HCT116 (cell line): ENCODE data around the gene CALD1.

ENCODE experiments used
- ATF3 ChIP-seq: IDR thresholded peaks from 2 replicates; pipeline ENCODE4 v1.6.1; 2012
- CBX3 ChIP-seq: IDR thresholded peaks from 2 replicates; pipeline ENCODE4 v1.6.1; 2012; ENCODE audit warnings: low read depth
- CEBPB ChIP-seq: IDR thresholded peaks from 2 replicates; pipeline ENCODE4 v1.6.1; 2012; ENCODE audit warnings: low read depth
- CTCF ChIP-seq, 3 experiments: fragments of 200-600 bp in 1 of 3; sonication (generic) in 1 of 3; IDR thresholded peaks in 2 of 3; conservative IDR thresholded peaks in 1 of 3; 2 replicates each; pipeline ENCODE4 v1.5.1; 2012 to 2017; ENCODE audit warnings: low read depth in 2 of 3, low read length in 2 of 3, antibody characterized with exemption in 1 of 3, borderline replicate concordance in 1 of 3, control low read depth in 1 of 3, mild to moderate bottlenecking in 1 of 3, mixed read lengths in 1 of 3, mixed run types in 1 of 3, moderate library complexity in 1 of 3; ENCODE audit not compliant: insufficient read depth in 1 of 3
- EGR1 ChIP-seq: IDR thresholded peaks from 2 replicates; pipeline ENCODE4 v1.6.1; 2012; ENCODE audit warnings: low read depth
- EZH2 ChIP-seq: fragments of 200-600 bp; sonication (generic); IDR thresholded peaks from 2 replicates; pipeline ENCODE4 v1.6.1; 2017; ENCODE audit warnings: antibody characterized with exemption, mixed run types
- EZH2phosphoT487 ChIP-seq: fragments of 200-600 bp; IDR thresholded peaks from 2 replicates; pipeline ENCODE4 v1.6.1; 2018; ENCODE audit warnings: antibody characterized with exemption, borderline replicate concordance
- POLR2A ChIP-seq: IDR thresholded peaks from 2 replicates; pipeline ENCODE4 v1.7.0; 2011; ENCODE audit warnings: borderline replicate concordance; ENCODE audit not compliant: insufficient read depth, insufficient read length; ENCODE audit errors: extremely low read depth
- POLR2AphosphoS5 ChIP-seq: IDR thresholded peaks from 2 replicates; pipeline ENCODE4 v1.6.1; 2011; ENCODE audit warnings: mild to moderate bottlenecking, low read depth, low read length, moderate library complexity
- REST ChIP-seq: IDR thresholded peaks from 2 replicates; pipeline ENCODE4 v1.6.1; 2012; ENCODE audit warnings: low read depth
- SIN3A ChIP-seq: IDR thresholded peaks from 2 replicates; pipeline ENCODE4 v1.6.1; 2012; ENCODE audit warnings: low read depth
- TCF7L2 ChIP-seq: IDR thresholded peaks from 2 replicates; pipeline ENCODE4 v1.7.0; 2011; ENCODE audit warnings: borderline replicate concordance, inconsistent platforms; ENCODE audit not compliant: insufficient read depth, insufficient read length; ENCODE audit errors: extremely low read depth
- ZFX ChIP-seq: fragments of 450-650 bp; IDR thresholded peaks from 2 replicates; pipeline ENCODE4 v1.6.1; 2017
- TF ChIP-seq, protein P1 (sequence below): IDR thresholded peaks from 2 replicates; pipeline ENCODE4 v1.6.1; 2012

- TF ChIP-seq CTCF (IDR thresholded peaks at IDR 0.05 in 2 of 3, conservative IDR thresholded peaks at IDR 0.05 in 1 of 3; ENCODE audit: borderline replicate concordance in 1 of 3, insufficient read depth in 1 of 3, low read depth in 2 of 3, low read length in 2 of 3) = no peak
- no peak for TF ChIP-seq EZH2
- TF ChIP-seq POLR2A = no peak
- no peak for TF ChIP-seq ZFX
- TF ChIP-seq POLR2AphosphoS5 = no peak
- no peak for TF ChIP-seq SIN3A
- TF ChIP-seq TCF7L2 = no peak
- TF ChIP-seq, protein P1, sequence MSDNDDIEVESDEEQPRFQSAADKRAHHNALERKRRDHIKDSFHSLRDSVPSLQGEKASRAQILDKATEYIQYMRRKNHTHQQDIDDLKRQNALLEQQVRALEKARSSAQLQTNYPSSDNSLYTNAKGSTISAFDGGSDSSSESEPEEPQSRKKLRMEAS = no peak
- TF ChIP-seq ATF3 = no peak
- TF ChIP-seq CEBPB = no peak
- TF ChIP-seq CBX3 = no peak
- no peak for TF ChIP-seq EZH2phosphoT487
- TF ChIP-seq REST = no peak
- no peak for TF ChIP-seq EGR1
Measured at GRCh38 chr7:134988161-134988560, 208.7 kb downstream of the CALD1 start.
